HepG2 (cell line): Measurements from ENCODE around the gene ASXL1. TPM values are rescaled to one million over a fixed set of nuclear protein-coding genes. Genes with fewer than 3 reads are reported as not detected.

Experiments used
- CEBPG ChIP-seq: IDR thresholded peaks from 2 replicates; pipeline ENCODE4 v1.6.1; 2016
- FOXJ3 ChIP-seq: sonication (generic); formaldehyde crosslinking; IDR thresholded peaks from 2 replicates; pipeline ENCODE4 v1.4.0; 2020; ENCODE audit warnings: missing genetic modification reagents, mild to moderate bottlenecking, borderline replicate concordance
- GFI1 ChIP-seq: sonication (generic); formaldehyde crosslinking; IDR thresholded peaks from 2 replicates; pipeline ENCODE4 v1.5.0; 2020; ENCODE audit warnings: missing genetic modification reagents, mild to moderate bottlenecking, borderline replicate concordance
- GTF3A ChIP-seq: sonication (generic); formaldehyde crosslinking; conservative IDR thresholded peaks from 2 replicates; pipeline ENCODE4 v1.4.0; 2020; ENCODE audit warnings: mild to moderate bottlenecking, missing genetic modification reagents
- JARID2 ChIP-seq: sonication (generic); formaldehyde crosslinking; IDR thresholded peaks from 2 replicates; pipeline ENCODE4 v1.8.1; 2023; ENCODE audit warnings: missing genetic modification reagents, inconsistent platforms; ENCODE audit not compliant: insufficient replicate concordance
- JUND ChIP-seq: sonication (generic); formaldehyde crosslinking; IDR thresholded peaks from 2 replicates; pipeline ENCODE4 v1.8.0; 2022; ENCODE audit warnings: mild to moderate bottlenecking, missing genetic modification reagents
- MYPOP ChIP-seq: sonication (generic); formaldehyde crosslinking; IDR thresholded peaks from 2 replicates; pipeline ENCODE4 v1.8.1; 2023; ENCODE audit warnings: mild to moderate bottlenecking, moderate library complexity, missing genetic modification reagents
- NPAS2 ChIP-seq: sonication (generic); formaldehyde crosslinking; IDR thresholded peaks from 2 replicates; pipeline ENCODE4 v1.8.0; 2022; ENCODE audit warnings: mild to moderate bottlenecking, missing genetic modification reagents, borderline replicate concordance
- NR2C2 ChIP-seq: sonication (generic); formaldehyde crosslinking; IDR thresholded peaks from 2 replicates; pipeline ENCODE4 v1.4.0; 2020; ENCODE audit warnings: missing genetic modification reagents, mild to moderate bottlenecking, moderate library complexity, borderline replicate concordance
- RELA ChIP-seq: sonication (generic); formaldehyde crosslinking; IDR thresholded peaks from 2 replicates; pipeline ENCODE4 v1.4.0; 2020; ENCODE audit warnings: missing genetic modification reagents
- SCMH1 ChIP-seq: sonication (generic); formaldehyde crosslinking; IDR thresholded peaks from 2 replicates; pipeline ENCODE4 v1.9.0; 2021; ENCODE audit warnings: missing genetic modification reagents, mild to moderate bottlenecking, borderline replicate concordance
- SIX1 ChIP-seq: sonication (generic); formaldehyde crosslinking; IDR thresholded peaks from 2 replicates; pipeline ENCODE4 v1.4.0; 2020; ENCODE audit warnings: missing genetic modification reagents, borderline replicate concordance
- SMAD3 ChIP-seq: sonication (generic); formaldehyde crosslinking; IDR thresholded peaks from 2 replicates; pipeline ENCODE4 v1.4.0; 2020; ENCODE audit warnings: missing genetic modification reagents
- SUZ12 ChIP-seq: fragments of 150-350 bp; IDR thresholded peaks from 2 replicates; pipeline ENCODE4 v1.6.1; 2014; ENCODE audit warnings: low read depth, low read length
- XBP1 ChIP-seq: sonication (generic); formaldehyde crosslinking; IDR thresholded peaks from 2 replicates; pipeline ENCODE4 v1.5.0; 2020; ENCODE audit warnings: missing genetic modification reagents
- ZBTB3 ChIP-seq: sonication (generic); formaldehyde crosslinking; IDR thresholded peaks from 2 replicates; pipeline ENCODE4 v1.4.0; 2020; ENCODE audit warnings: low read depth, mild to moderate bottlenecking, moderate library complexity, missing genetic modification reagents, borderline replicate concordance
- ZMYM2 ChIP-seq: sonication (generic); formaldehyde crosslinking; IDR thresholded peaks from 2 replicates; pipeline ENCODE4 v1.8.0; 2022; ENCODE audit warnings: mild to moderate bottlenecking, missing genetic modification reagents
- ZNF225 ChIP-seq: sonication (generic); formaldehyde crosslinking; IDR thresholded peaks from 2 replicates; pipeline ENCODE4 v1.4.0; 2020; ENCODE audit warnings: mild to moderate bottlenecking, missing genetic modification reagents
- ZNF383 ChIP-seq: sonication (generic); formaldehyde crosslinking; IDR thresholded peaks from 2 replicates; pipeline ENCODE4 v1.4.0; 2020; ENCODE audit warnings: missing genetic modification reagents, mild to moderate bottlenecking, borderline replicate concordance
- ZNF574 ChIP-seq: sonication (generic); formaldehyde crosslinking; IDR thresholded peaks from 2 replicates; pipeline ENCODE4 v1.4.0; 2020; ENCODE audit warnings: missing genetic modification reagents
- ZSCAN30 ChIP-seq: sonication (generic); formaldehyde crosslinking; IDR thresholded peaks from 2 replicates; pipeline ENCODE4 v1.5.0; 2020; ENCODE audit warnings: mild to moderate bottlenecking, missing genetic modification reagents
- ZXDC ChIP-seq: sonication (generic); formaldehyde crosslinking; IDR thresholded peaks from 2 replicates; pipeline ENCODE4 v1.5.0; 2020; ENCODE audit warnings: mild to moderate bottlenecking, missing genetic modification reagents
- polyA plus RNA-seq, 8 experiments: library from polyadenylated mRNA; depleted of rRNA in 3 of 8; stranded (reverse) in 7 of 8; unstranded in 1 of 8; fragments of >200 nt; fragmentation: Illumina TruSeq in 4 of 8; extraction: Trizol in 4 of 8; gene quantifications; 2 replicates each; pipeline versions ENCODE4 v1.2.1 to v1.2.3, GENCODE V29; 2011 to 2016; ENCODE audit warnings: low read depth in 4 of 8, missing spikeins in 1 of 8, mixed read lengths in 1 of 8; ENCODE audit not compliant: insufficient read depth in 1 of 8
- total RNA-seq, 5 experiments: library from RNA; depleted of rRNA; stranded (reverse); fragments of >200 nt; fragmentation: Illumina TruSeq; extraction: Trizol; gene quantifications; 2 replicates each; pipeline ENCODE4 v1.2.3, GENCODE V29; 2016; ENCODE audit warnings: low read depth in 1 of 5

Gene ASXL1
- total and polyA plus RNA-seq, 2 of the 13 experiments (the other 11 are each of a cell fraction or from before 2014, with no cell fraction given), result 62.1 to 74.8 TPM

GRCh38 chr20:32482442-32483261 lies 124.5 kb downstream of the ASXL1 start (continued):
- TF ChIP-seq ZXDC (CRISPR knock-in tag), result 0 out of 2 replicates have a peak, but pooled peaks have one; percentile 74
- no peak for TF ChIP-seq XBP1
- TF ChIP-seq JUND (CRISPR knock-in tag), result peak; percentile 32; the same call in 1 of the 2 replicates
- no peak for TF ChIP-seq ZNF383
- no peak for TF ChIP-seq ZSCAN30 (CRISPR knock-in tag)
- TF ChIP-seq RELA (CRISPR knock-in tag), result no peak
- no peak for TF ChIP-seq SIX1 (CRISPR knock-in tag)
- no peak for TF ChIP-seq ZMYM2 (CRISPR knock-in tag)
- no peak; the same call in 1 of the 2 replicates for TF ChIP-seq MYPOP
- no peak for TF ChIP-seq ZBTB3 (CRISPR knock-in tag)
- no peak for TF ChIP-seq NPAS2 (CRISPR knock-in tag)
- TF ChIP-seq CEBPG (CRISPR knock-in tag), result peak; percentile 3; the same call in 1 of the 2 replicates
- TF ChIP-seq ZNF574, result peak; percentile 75
- peak; percentile 95 for TF ChIP-seq ZNF225
- TF ChIP-seq GFI1, result peak; percentile 52; the same call in 1 of the 2 replicates
- no peak for TF ChIP-seq SUZ12
- no peak for TF ChIP-seq JARID2
- TF ChIP-seq SMAD3 (CRISPR knock-in tag), result peak; percentile 18; the same call in 1 of the 2 replicates
- no peak for TF ChIP-seq FOXJ3 (CRISPR knock-in tag)
- TF ChIP-seq SCMH1, result no peak
- no peak for TF ChIP-seq NR2C2 (CRISPR knock-in tag)
- TF ChIP-seq GTF3A (CRISPR knock-in tag), result no peak
